WTC11 (cell line): ENCODE results near the gene FMNL2. TPM values are rescaled to one million over a fixed set of nuclear protein-coding genes. Genes with fewer than 3 reads are reported as not detected.

Experiments
- ATAC-seq: fragments of 200-7000 bp; cut with Tn5 transposase; 2 replicates; pipeline ENCODE4 v1.10.0; 2021; ENCODE audit warnings: mild to moderate bottlenecking, moderate library complexity
- CTCF ChIA-PET: fragments of 300-600 bp; sonication (Branson Sonifier 250); formaldehyde crosslinking; loops from one replicate; lab custom pipeline; 2021; ENCODE audit warnings: antibody characterized with exemption; lab: Charles Lee
- POLR2A ChIA-PET: fragments of 350-600 bp; sonication (Branson Sonifier 250); formaldehyde crosslinking; loops from one replicate; lab custom pipeline; 2021; ENCODE audit warnings: antibody characterized with exemption; lab: Charles Lee
- DNase-seq: peaks from one replicate; pipeline ENCODE4 v3.0.0; 2021; ENCODE audit warnings: low spot score
- H3K27ac Mint-ChIP-seq: 2 replicates; pipeline ENCODE4 v1.8.0; 2021; ENCODE audit warnings: mixed read lengths
- H3K27me3 Mint-ChIP-seq: 2 replicates; pipeline ENCODE4 v1.8.0; 2021; ENCODE audit warnings: low read depth, mild to moderate bottlenecking, moderate library complexity, mixed read lengths
- H3K36me3 Mint-ChIP-seq: 2 replicates; pipeline ENCODE4 v1.8.0; 2021; ENCODE audit warnings: mixed read lengths
- H3K4me1 Mint-ChIP-seq: 2 replicates; pipeline ENCODE4 v1.8.0; 2022; ENCODE audit warnings: mixed read lengths
- H3K4me3 Mint-ChIP-seq: 2 replicates; pipeline ENCODE4 v1.8.0; 2021; ENCODE audit warnings: mild to moderate bottlenecking, moderate library complexity, mixed read lengths
- H3K9me3 Mint-ChIP-seq: 2 replicates; pipeline ENCODE4 v1.8.0; 2021; ENCODE audit warnings: mixed read lengths
- AFF4 ChIP-seq: sonication (generic); formaldehyde crosslinking; IDR thresholded peaks from 2 replicates; pipeline ENCODE4 v1.8.1; 2023; ENCODE audit warnings: mild to moderate bottlenecking, missing genetic modification reagents, borderline replicate concordance
- ATF3 ChIP-seq: sonication (generic); formaldehyde crosslinking; conservative IDR thresholded peaks from 2 replicates; pipeline ENCODE4 v1.8.1; 2022; ENCODE audit warnings: mild to moderate bottlenecking, missing genetic modification reagents
- ATF6 ChIP-seq: sonication (generic); formaldehyde crosslinking; IDR thresholded peaks from 2 replicates; pipeline ENCODE4 v1.8.1; 2023; ENCODE audit warnings: mild to moderate bottlenecking, missing genetic modification reagents
- CREM ChIP-seq: sonication (generic); formaldehyde crosslinking; IDR thresholded peaks from 2 replicates; pipeline ENCODE4 v1.8.1; 2022; ENCODE audit warnings: mild to moderate bottlenecking, missing genetic modification reagents, moderate library complexity
- E2F4 ChIP-seq: sonication (generic); formaldehyde crosslinking; IDR thresholded peaks from 2 replicates; pipeline ENCODE4 v1.8.1; 2022; ENCODE audit warnings: low read depth, mild to moderate bottlenecking, moderate library complexity, missing genetic modification reagents, borderline replicate concordance
- ERG ChIP-seq: fragments of 250-450 bp; sonication (Bioruptor Pico); IDR thresholded peaks from 2 replicates; pipeline ENCODE4 v1.8.0; 2021; ENCODE audit warnings: mild to moderate bottlenecking
- GRHL2 ChIP-seq: fragments of 250-450 bp; sonication (Bioruptor Pico); IDR thresholded peaks from 2 replicates; pipeline ENCODE4 v1.8.0; 2022; ENCODE audit warnings: mild to moderate bottlenecking, moderate library complexity; ENCODE audit not compliant: insufficient replicate concordance, severe bottlenecking
- ZBTB43 ChIP-seq: sonication (generic); formaldehyde crosslinking; IDR thresholded peaks from 2 replicates; pipeline ENCODE4 v1.8.1; 2023; ENCODE audit warnings: mild to moderate bottlenecking, missing genetic modification reagents
- ZMAT4 ChIP-seq: fragments of 250-450 bp; sonication (Bioruptor Pico); IDR thresholded peaks from 2 replicates; pipeline ENCODE4 v1.9.0; 2021; ENCODE audit warnings: mild to moderate bottlenecking
- ZNF425 ChIP-seq: fragments of 250-450 bp; sonication (Bioruptor Pico); conservative IDR thresholded peaks from 2 replicates; pipeline ENCODE4 v1.9.0; 2021; ENCODE audit warnings: mild to moderate bottlenecking
- total RNA-seq: library from RNA; stranded (reverse); gene quantifications from 3 replicates; pipeline ENCODE4 v1.2.3, GENCODE V29; 2021

The FMNL2 gene
- total RNA-seq, 1 experiment from 2014 or later = 43.0 TPM

- TF ChIP-seq ERG (CRISPR knock-in tag) = no peak
- TF ChIP-seq CREM (CRISPR knock-in tag) = no peak
Observed at GRCh38 chr2:152638590-152638989, 303.6 kb downstream of the FMNL2 start (continued).

- H3K27ac Mint-ChIP-seq = no peak overlapping the region
- no peak for ATAC-seq
- CTCF ChIA-PET = interaction anchor here (1.4 to 1.8 kb wide), 2 partner anchors 9 to 468 kb away, joined by 4 to 10 read pairs; no protein-coding TSS in a partner anchor
- no peak for TF ChIP-seq E2F4 (CRISPR knock-in tag)
- TF ChIP-seq AFF4 (CRISPR knock-in tag) = no peak
- no peak for TF ChIP-seq ZBTB43 (CRISPR knock-in tag)
- no peak for TF ChIP-seq GRHL2 (CRISPR knock-in tag)
- no peak for TF ChIP-seq ZMAT4 (CRISPR knock-in tag)
- TF ChIP-seq ZNF425 (CRISPR knock-in tag) = no peak
- TF ChIP-seq, all 79 proteins: peak for 0
- Mint-ChIP-seq H3K9me3 (no peaks in the 10 kb centered on the region), H3K4me1 (peaks cover 15% of the 10 kb centered on the region), H3K36me3 (peaks cover 40% of the 10 kb centered on the region), H3K27me3 (no peaks in the 10 kb centered on the region), H3K4me3 (no peak overlapping the region)
- POLR2A ChIA-PET = interaction anchor here (0.6 kb wide), 1 partner anchor 148 kb away, joined by 3 read pairs; no protein-coding TSS in a partner anchor
- DNase-seq = no peak
Observed at GRCh38 chr2:152644189-152644873, 309.4 kb downstream of the FMNL2 start.

- Mint-ChIP-seq H3K4me1 (peaks cover 19% of the 10 kb centered on the region), H3K36me3 (peaks cover 22% of the 10 kb centered on the region), H3K27me3 (no peaks in the 10 kb centered on the region), H3K27ac (no peak overlapping the region), H3K9me3 (no peaks in the 10 kb centered on the region), H3K4me3 (no peak overlapping the region)
- ChIA-PET CTCF (interaction anchor here (0.6 to 3.7 kb wide), 4 partner anchors 11 to 621 kb away, joined by 3 to 37 read pairs (median 4); no protein-coding TSS in a partner anchor), POLR2A (no interaction called here)
- ATAC-seq = peak; percentile 44
- DNase-seq = no peak
- TF ChIP-seq ATF6 (CRISPR knock-in tag) (no peak), ATF3 (no peak), AFF4 (CRISPR knock-in tag) (no peak)
Observed at GRCh38 chr2:152646264-152646663, 311.3 kb downstream of the FMNL2 start.
